ENCODE results near the gene GPATCH4.
"Not testable (repeated sequence)": the region's sequence is repeated elsewhere in the genome, so short reads cannot be mapped to it uniquely, and the experiment has no call there.

Gene GPATCH4

GRCh38 chr1:156596426-156596825 lies 4.9 kb downstream of the GPATCH4 start:
- no peak for DNase-seq (ENCODE audit: low read depth in 2 of 2)

- DNase-seq (ENCODE audit: low read depth in 2 of 2), result no peak
Observed at GRCh38 chr1:156595016-156595415, 6.3 kb downstream of the GPATCH4 start.

- no peak for DNase-seq (ENCODE audit: low read depth in 2 of 2)
Observed at GRCh38 chr1:156594190-156594589, 7.1 kb downstream of the GPATCH4 start.

- no peak for DNase-seq (ENCODE audit: low read depth in 2 of 2)
Observed at GRCh38 chr1:156593661-156593989, 7.7 kb downstream of the GPATCH4 start.

- DNase-seq (ENCODE audit: low read depth in 2 of 2), result no peak
Observed at GRCh38 chr1:156592910-156593660, 8.2 kb downstream of the GPATCH4 start.

- DNase-seq (ENCODE audit: low read depth in 2 of 2), result no peak
Observed at GRCh38 chr1:156592158-156592909, 8.9 kb downstream of the GPATCH4 start.

GRCh38 chr1:156591432-156592157 lies 9.7 kb downstream of the GPATCH4 start, which contains the start of gene NAXE:
NAXE (plus strand) TSS chr1:156591776; CDS start chr1:156591805, 29 bp downstream.
- peak in 1 of 2 donors; percentile 61 for DNase-seq (ENCODE audit: low read depth in 2 of 2)

GRCh38 chr1:156591181-156591431 lies 10.2 kb downstream of the GPATCH4 start:
- no peak for DNase-seq (ENCODE audit: low read depth in 2 of 2)

GRCh38 chr1:156590326-156591180 lies 10.7 kb downstream of the GPATCH4 start:
- DNase-seq (ENCODE audit: low read depth in 2 of 2), result no peak

GRCh38 chr1:156589546-156589945 lies 11.7 kb downstream of the GPATCH4 start:
- DNase-seq (ENCODE audit: low read depth in 2 of 2), result no peak

GRCh38 chr1:156587927-156588326 lies 13.4 kb downstream of the GPATCH4 start:
- DNase-seq (ENCODE audit: low read depth in 2 of 2), result not testable (repeated sequence)

- no peak for DNase-seq (ENCODE audit: low read depth in 2 of 2)
Observed at GRCh38 chr1:156586892-156587477, 14.3 kb downstream of the GPATCH4 start.

GRCh38 chr1:156586323-156586722 lies 15.0 kb downstream of the GPATCH4 start:
- DNase-seq (ENCODE audit: low read depth in 2 of 2), result no peak

- DNase-seq (ENCODE audit: low read depth in 2 of 2), result no peak
Observed at GRCh38 chr1:156584813-156585212, 16.5 kb downstream of the GPATCH4 start.

GRCh38 chr1:156583821-156584622 lies 17.3 kb downstream of the GPATCH4 start:
- DNase-seq (ENCODE audit: low read depth in 2 of 2), result peak; percentile 62 to 75

- no peak for DNase-seq (ENCODE audit: low read depth in 2 of 2)
Observed at GRCh38 chr1:156582388-156583017, 18.8 kb downstream of the GPATCH4 start.

GRCh38 chr1:156581661-156582387 lies 19.5 kb downstream of the GPATCH4 start:
- DNase-seq (ENCODE audit: low read depth in 2 of 2), result no peak

- DNase-seq (ENCODE audit: low read depth in 2 of 2), result no peak
Observed at GRCh38 chr1:156579472-156579871, 21.8 kb downstream of the GPATCH4 start, which contains the start of gene TTC24. TTC24 (plus strand) TSS chr1:156579723; CDS start chr1:156581365, 1,642 bp downstream.

GRCh38 chr1:156578055-156578454 lies 23.2 kb downstream of the GPATCH4 start:
- DNase-seq (ENCODE audit: low read depth in 2 of 2), result no peak

Measured in stimulated activated CD4-positive, alpha-beta T cell treated with anti-CD3 and anti-CD28 coated beads, Interleukin-15, amount 100 ng/mL, for 48 hours (primary cell).